Left lung (tissue), 10 donors: Measurements from ENCODE around the gene GRIK5. TPM values are rescaled to one million over a fixed set of nuclear protein-coding genes. Genes with fewer than 3 reads are reported as not detected.
A peak's percentile ranks its signal among the peaks of the same experiment; 100 is the strongest.

Source experiments
- ATAC-seq: fragments of 200-7000 bp; cut with Tn5 transposase; one replicate; pipeline ENCODE4 v1.9.1; 2020; ENCODE audit warnings: moderate library complexity
- DNase-seq, 4 donors: peaks; one replicate each; pipeline ENCODE4 v3.0.0-alpha.2; 2013 to 2020
- H3K27ac ChIP-seq, 2 donors: fragments of 200-600 bp; sonication (generic) in 1 of 2; one replicate each; pipeline versions ENCODE4 v1.5.0 to v1.8.0; 2020 to 2021
- H3K27me3 ChIP-seq, 2 donors: fragments of 200-600 bp; sonication (generic) in 1 of 2; one replicate each; pipeline versions ENCODE4 v1.5.0 to v1.8.0; 2020 to 2021
- H3K36me3 ChIP-seq, 2 donors: fragments of 200-600 bp; sonication (generic) in 1 of 2; one replicate each; pipeline versions ENCODE4 v1.5.0 to v1.8.0; 2020 to 2021
- H3K4me1 ChIP-seq, 2 donors: fragments of 200-600 bp; one replicate each; pipeline ENCODE4 v1.8.0; 2021
- H3K4me3 ChIP-seq, 2 donors: fragments of 200-600 bp; sonication (generic) in 1 of 2; one replicate each; pipeline versions ENCODE4 v1.5.0 to v1.8.0; 2020 to 2021; ENCODE audit warnings: mild to moderate bottlenecking in 1 of 2
- H3K9me3 ChIP-seq, 2 donors: fragments of 200-600 bp; sonication (generic) in 1 of 2; one replicate each; pipeline versions ENCODE4 v1.5.0 to v1.8.0; 2020 to 2021
- CTCF ChIP-seq, 2 donors: fragments of 200-600 bp; sonication (generic) in 1 of 2; IDR thresholded peaks; one replicate each; pipeline versions ENCODE4 v1.5.0 to v1.8.0; 2021; ENCODE audit warnings: antibody characterized with exemption in 2 of 2
- intact Hi-C, 2 donors: fragments of 100-400 bp; cut with DNase I; formaldehyde crosslinking; loops; one replicate each; pipeline versions ENCODE4 v1.11.2 to v1.14.2; 2022
- polyA plus RNA-seq, 6 donors: library from polyadenylated mRNA; unstranded; fragments of 120-200 nt; gene quantifications; one replicate each; pipeline ENCODE4 v1.2.1, GENCODE V29; 2013; ENCODE audit not compliant: insufficient read length in 6 of 6
- total RNA-seq, 2 donors: library from RNA; stranded (reverse); fragmentation: NEBNext Ultra II Directional; extraction: Animal tissue kit (Norgen Biotek cat#: 25700); gene quantifications; one replicate each; pipeline ENCODE4 v1.2.1, GENCODE V29; 2021
- donor health status: DM: no; HTN: yes; CAD: no.
- donor health status: DM: no; HTN: no; CAD: no.

Gene GRIK5
- total and polyA plus RNA-seq, 8 donors: 0.29 to 11.6 (median 4.6) TPM

GRCh38 chr19:42059196-42059595 lies 10.8 kb downstream of the GRIK5 start:
- intact Hi-C loops: no loop called here
- Histone ChIP-seq H3K27me3 (no peaks in the 10 kb centered on the region), H3K4me3 (no peak overlapping the region), H3K9me3 (no peaks in the 10 kb centered on the region), H3K36me3 (no peaks in the 10 kb centered on the region), H3K27ac (no peak overlapping the region), H3K4me1 (no peaks in the 10 kb centered on the region)
- DNase-seq (peak in 1 of 4 donors; percentile 29), ATAC-seq (no peak)
- no peak for TF ChIP-seq CTCF (IDR thresholded peaks at IDR 0.05)

- Histone ChIP-seq H3K27me3 (no peaks in the 10 kb centered on the region), H3K9me3 (no peaks in the 10 kb centered on the region), H3K27ac (no peak overlapping the region), H3K4me3 (no peak overlapping the region), H3K36me3 (no peaks in the 10 kb centered on the region), H3K4me1 (no peaks in the 10 kb centered on the region)
- DNase-seq (peak in 1 of 4 donors; percentile 37), ATAC-seq (no peak)
- no peak for TF ChIP-seq CTCF (IDR thresholded peaks at IDR 0.05)
- intact Hi-C loops: no loop called here
Observed at GRCh38 chr19:42057846-42058245, 12.2 kb downstream of the GRIK5 start.

GRCh38 chr19:42054205-42054604 lies 15.8 kb downstream of the GRIK5 start:
- no peaks in the 10 kb centered on the region for H3K27me3 ChIP-seq
- H3K9me3 ChIP-seq: no peaks in the 10 kb centered on the region
- H3K4me1 ChIP-seq: no peaks in the 10 kb centered on the region
- H3K27ac ChIP-seq: no peak overlapping the region
- H3K36me3 ChIP-seq: no peaks in the 10 kb centered on the region
- no peak for TF ChIP-seq CTCF (IDR thresholded peaks at IDR 0.05)
- DNase-seq (peak in 1 of 4 donors; percentile 68), ATAC-seq (no peak)
- intact Hi-C loops: no loop called here
- no peak overlapping the region for H3K4me3 ChIP-seq

GRCh38 chr19:42053037-42053935 lies 16.7 kb downstream of the GRIK5 start:
- Histone ChIP-seq H3K9me3 (no peaks in the 10 kb centered on the region), H3K4me3 (no peak overlapping the region), H3K36me3 (no peaks in the 10 kb centered on the region), H3K4me1 (no peaks in the 10 kb centered on the region), H3K27ac (no peak overlapping the region), H3K27me3 (no peaks in the 10 kb centered on the region)
- intact Hi-C loops: no loop called here
- ATAC-seq (no peak), DNase-seq (peak in 1 of 4 donors; percentile 42)
- TF ChIP-seq CTCF (IDR thresholded peaks at IDR 0.05): no peak

GRCh38 chr19:42052241-42052863 lies 17.7 kb downstream of the GRIK5 start:
- no peak overlapping the region for H3K4me3 ChIP-seq
- H3K9me3 ChIP-seq: no peaks in the 10 kb centered on the region
- H3K27ac ChIP-seq: no peak overlapping the region
- H3K27me3 ChIP-seq: no peaks in the 10 kb centered on the region
- ATAC-seq: no peak
- TF ChIP-seq CTCF (IDR thresholded peaks at IDR 0.05): no peak
- H3K36me3 ChIP-seq: no peaks in the 10 kb centered on the region
- no peaks in the 10 kb centered on the region for H3K4me1 ChIP-seq
- DNase-seq: peak in 1 of 4 donors; percentile 25
- intact Hi-C loops: no loop called here
